ENCODE measurements around the gene GRAMD4. TPM values are rescaled to one million over a fixed set of nuclear protein-coding genes. Genes with fewer than 3 reads are reported as not detected.

Gene GRAMD4
- total RNA-seq, 1 experiment from 2014 or later, result 18.4 TPM

DNA sequence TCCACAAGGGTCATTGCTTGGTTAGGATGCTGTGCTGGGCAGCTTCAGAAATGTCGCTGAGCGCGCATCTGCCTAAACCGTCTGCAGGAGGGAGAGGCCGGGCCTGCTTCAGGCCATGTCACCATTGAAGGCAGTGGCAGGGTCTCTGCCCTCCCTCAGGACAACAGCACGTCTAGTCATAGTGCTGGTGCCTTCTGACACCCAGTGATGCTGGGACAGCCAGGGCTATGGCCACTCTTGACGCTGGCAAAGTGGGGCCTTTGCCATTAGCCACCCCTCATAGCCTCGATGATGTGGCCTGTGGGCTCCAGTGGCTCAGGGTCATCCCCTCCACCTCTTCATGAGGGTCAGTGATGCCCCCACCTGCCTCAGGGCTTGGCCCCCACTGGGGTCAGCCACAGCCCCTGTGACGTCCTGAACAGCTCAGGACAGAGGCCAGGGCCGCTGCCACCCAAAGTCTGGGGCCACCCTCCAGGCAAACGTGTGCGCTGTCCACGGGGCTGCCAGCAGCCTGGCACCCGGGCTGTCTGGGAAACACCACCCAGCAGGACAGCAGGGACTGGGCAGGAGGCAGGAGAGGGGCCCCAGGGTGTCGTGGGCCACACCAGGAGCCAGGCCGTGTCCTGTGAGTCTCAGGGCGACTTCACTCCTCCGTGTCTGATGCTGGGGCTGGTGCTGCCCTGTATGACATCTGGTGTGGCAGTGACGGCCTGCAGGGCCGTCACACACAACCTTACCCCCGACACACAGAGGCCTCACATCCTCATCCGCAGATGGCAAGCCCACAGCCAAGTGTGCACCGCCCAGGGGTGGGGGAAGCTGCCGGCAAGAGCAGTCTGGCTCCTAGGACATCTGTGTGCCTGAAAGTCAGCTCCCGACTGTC, 75.4 kb downstream of the GRAMD4 start:
- CTCF ChIA-PET, result no interaction called here
- POLR2A ChIA-PET (ENCODE audit: low non-redundant PET), result no interaction called here
- intact Hi-C loops (cut with micrococcal nuclease; ENCODE audit: unreplicated experiment), result no loop called here
- Histone ChIP-seq H3K4me1 (ENCODE audit: insufficient read depth, low read length, poor library complexity, severe bottlenecking) (no peaks in the 10 kb centered on the region), H3K9me3 (ENCODE audit: low read depth, low read length, poor library complexity, severe bottlenecking) (no peaks in the 10 kb centered on the region), H3K27ac (ENCODE audit: low read depth, low read length, poor library complexity, severe bottlenecking) (no peak overlapping the region), H3K4me3 (ENCODE audit: low read depth, low read length, poor library complexity, severe bottlenecking) (no peak overlapping the region), H3K36me3 (ENCODE audit: insufficient read depth, low read length, poor library complexity, severe bottlenecking) (peaks cover 76% of the 10 kb centered on the region), H3K27me3 (replicated peaks; ENCODE audit: insufficient read depth, low read depth, low read length, poor library complexity) (no peaks in the 10 kb centered on the region)
- BruUV-seq (replicated peaks), result no TSS peak
- DNase-seq (ENCODE audit: low spot score), result no peak
- TF ChIP-seq CTCF (conservative IDR thresholded peaks at IDR 0.05; ENCODE audit: low read depth, low read length) (no peak), EZH2 (IDR thresholded peaks at IDR 0.05; ENCODE audit: borderline replicate concordance, low read depth, low read length, poor library complexity, severe bottlenecking) (no peak)

DNA sequence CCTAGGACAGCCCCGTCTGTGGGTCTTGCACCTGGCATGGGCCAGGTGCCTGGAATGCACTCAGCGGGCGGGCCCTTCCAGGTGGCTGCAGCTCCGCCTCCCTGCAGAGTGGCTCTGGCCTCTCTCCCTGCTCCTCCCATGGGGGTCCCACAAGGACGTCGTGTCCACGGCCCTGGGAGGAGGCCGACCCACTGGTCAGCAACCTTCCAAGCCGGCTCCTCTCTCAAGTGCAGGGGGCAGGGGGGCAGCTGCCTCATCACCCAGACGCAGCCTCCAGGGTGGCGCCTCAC, 76.0 kb downstream of the GRAMD4 start:
- TF ChIP-seq EZH2 (IDR thresholded peaks at IDR 0.05; ENCODE audit: borderline replicate concordance, low read depth, low read length, poor library complexity, severe bottlenecking) (no peak), CTCF (conservative IDR thresholded peaks at IDR 0.05; ENCODE audit: low read depth, low read length) (no peak)
- Histone ChIP-seq H3K27ac (ENCODE audit: low read depth, low read length, poor library complexity, severe bottlenecking) (no peak overlapping the region), H3K4me3 (ENCODE audit: low read depth, low read length, poor library complexity, severe bottlenecking) (no peak overlapping the region), H3K9me3 (ENCODE audit: low read depth, low read length, poor library complexity, severe bottlenecking) (no peaks in the 10 kb centered on the region), H3K36me3 (ENCODE audit: insufficient read depth, low read length, poor library complexity, severe bottlenecking) (peaks cover 75% of the 10 kb centered on the region), H3K27me3 (replicated peaks; ENCODE audit: insufficient read depth, low read depth, low read length, poor library complexity) (no peaks in the 10 kb centered on the region), H3K4me1 (ENCODE audit: insufficient read depth, low read length, poor library complexity, severe bottlenecking) (no peaks in the 10 kb centered on the region)
- ChIA-PET CTCF (no interaction called here), POLR2A (ENCODE audit: low non-redundant PET) (no interaction called here)
- intact Hi-C loops (cut with micrococcal nuclease; ENCODE audit: unreplicated experiment), result no loop called here
- no peak for DNase-seq (ENCODE audit: low spot score)
- no TSS peak for BruUV-seq (replicated peaks)

GRCh38 chr22:46696614-46697013, 76.4 kb downstream of the GRAMD4 start:
- no TSS peak for BruUV-seq (replicated peaks)
- CTCF ChIA-PET, result no interaction called here

More at GRCh38 chr22:46696614-46697013, 76.4 kb downstream of the GRAMD4 start:
- Histone ChIP-seq H3K4me3 (ENCODE audit: low read depth, low read length, poor library complexity, severe bottlenecking) (no peak overlapping the region), H3K4me1 (ENCODE audit: insufficient read depth, low read length, poor library complexity, severe bottlenecking) (no peaks in the 10 kb centered on the region), H3K9me3 (ENCODE audit: low read depth, low read length, poor library complexity, severe bottlenecking) (no peaks in the 10 kb centered on the region), H3K36me3 (ENCODE audit: insufficient read depth, low read length, poor library complexity, severe bottlenecking) (peaks cover 75% of the 10 kb centered on the region), H3K27ac (ENCODE audit: low read depth, low read length, poor library complexity, severe bottlenecking) (no peak overlapping the region), H3K27me3 (replicated peaks; ENCODE audit: insufficient read depth, low read depth, low read length, poor library complexity) (no peaks in the 10 kb centered on the region)
- TF ChIP-seq CTCF (conservative IDR thresholded peaks at IDR 0.05; ENCODE audit: low read depth, low read length) (no peak), EZH2 (IDR thresholded peaks at IDR 0.05; ENCODE audit: borderline replicate concordance, low read depth, low read length, poor library complexity, severe bottlenecking) (no peak)
- POLR2A ChIA-PET (ENCODE audit: low non-redundant PET), result no interaction called here
- intact Hi-C loops (cut with micrococcal nuclease; ENCODE audit: unreplicated experiment), result no loop called here
- no peak for DNase-seq (ENCODE audit: low spot score)
